ENCODE measurements around the gene FLYWCH2. TPM values are rescaled to one million over a fixed set of nuclear protein-coding genes. Genes with fewer than 3 reads are reported as not detected.

FLYWCH2 gene
- total RNA-seq, 4 donors from 2014 or later = 18.9 to 47.9 (median 39.5) TPM

GRCh38 chr16:2855536-2855935, 27.5 kb upstream of the FLYWCH2 start:
- WGBS, 2 donors = no CpG with 5 or more reads among the region's 6 CpGs
- peak overlapping the region; percentile 25 to 67 (median 50) for H3K4me3 ChIP-seq
- DNase-seq = no peak
- peaks cover 0 to 71% (median 0%) of the 10 kb centered on the region in 4 donors for H3K27me3 ChIP-seq
- TF ChIP-seq POLR2A (IDR thresholded peaks at IDR 0.05) = no peak
- TF ChIP-seq CTCF (IDR thresholded peaks at IDR 0.05) = no peak
- H3K4me1 ChIP-seq = peaks cover 9 to 41% (median 11%) of the 10 kb centered on the region in 3 donors
- H3K36me3 ChIP-seq = peaks cover 0 to 36% (median 0%) of the 10 kb centered on the region in 3 donors
- H3K27ac ChIP-seq = peak overlapping the region; percentile 85 to 91 (median 88)
- intact Hi-C loops (cut with DNase I) = no loop called here
- H3K9me3 ChIP-seq = peaks cover 0 to 9% (median 5%) of the 10 kb centered on the region in 3 donors

- DNase-seq = no peak
- peaks cover 0 to 71% (median 0%) of the 10 kb centered on the region in 4 donors for H3K27me3 ChIP-seq
- intact Hi-C loops (cut with DNase I) = no loop called here
Measured at GRCh38 chr16:2856061-2856670, 26.8 kb upstream of the FLYWCH2 start.

GRCh38 chr16:2856686-2857450, 26.1 kb upstream of the FLYWCH2 start:
- intact Hi-C loops (cut with DNase I) = no loop called here
- no peak for TF ChIP-seq POLR2A (IDR thresholded peaks at IDR 0.05)
- no peak for TF ChIP-seq CTCF (IDR thresholded peaks at IDR 0.05)
- H3K27me3 ChIP-seq = peaks cover 0 to 74% (median 0%) of the 10 kb centered on the region in 4 donors

More at GRCh38 chr16:2856061-2856670, 26.8 kb upstream of the FLYWCH2 start:
- Histone ChIP-seq H3K36me3 (peaks cover 0 to 36% (median 0%) of the 10 kb centered on the region in 3 donors), H3K4me3 (peak overlapping the region; percentile 48 to 67 (median 54)), H3K9me3 (peaks cover 0 to 15% (median 5%) of the 10 kb centered on the region in 3 donors), H3K4me1 (peaks cover 9 to 41% (median 11%) of the 10 kb centered on the region in 3 donors), H3K27ac (peak overlapping the region; percentile 85 to 91 (median 88))
- no peak for TF ChIP-seq CTCF (IDR thresholded peaks at IDR 0.05)
- TF ChIP-seq POLR2A (IDR thresholded peaks at IDR 0.05) = no peak
- 81% methylated on average over 11 to 14 of the region's 14 CpGs for WGBS, 2 donors

GRCh38 chr16:2857451-2858244, 25.4 kb upstream of the FLYWCH2 start, which contains the start of gene PRSS22:
TSS of gene PRSS22 (minus strand) at chr16:2858170. CDS start at chr16:2858104, 66 bp downstream.
- Histone ChIP-seq H3K9me3 (peaks cover 0 to 20% (median 5%) of the 10 kb centered on the region in 3 donors), H3K27me3 (peaks cover 0 to 72% (median 0%) of the 10 kb centered on the region in 4 donors), H3K27ac (peak within 1 kb of the TSS; percentile 85 to 91 (median 88)), H3K4me3 (peak within 1 kb of the TSS; percentile 48 to 67 (median 54)), H3K36me3 (peaks cover 0 to 27% (median 0%) of the 10 kb centered on the region in 3 donors), H3K4me1 (peaks cover 9 to 41% (median 11%) of the 10 kb centered on the region in 3 donors)
- DNase-seq = no peak
- WGBS, 2 donors = 3 to 6% methylated on average over 23 to 25 of the region's 42 CpGs
- intact Hi-C loops (cut with DNase I) = no loop called here
- TF ChIP-seq POLR2A (IDR thresholded peaks at IDR 0.05) = peak in 2 of 4 donors; percentile 33 to 36
- no peak for TF ChIP-seq CTCF (IDR thresholded peaks at IDR 0.05)

More at GRCh38 chr16:2856686-2857450, 26.1 kb upstream of the FLYWCH2 start:
- Histone ChIP-seq H3K9me3 (peaks cover 0 to 20% (median 5%) of the 10 kb centered on the region in 3 donors), H3K4me3 (peak overlapping the region; percentile 48 to 67 (median 54)), H3K4me1 (peaks cover 9 to 41% (median 11%) of the 10 kb centered on the region in 3 donors), H3K36me3 (peaks cover 0 to 34% (median 0%) of the 10 kb centered on the region in 3 donors), H3K27ac (peak overlapping the region; percentile 85 to 91 (median 88))
- DNase-seq = no peak
- WGBS, 2 donors = 89 to 90% methylated on average over 4 to 5 of the region's 24 CpGs
